ENCODE results near the gene BMP7. TPM values are rescaled to one million over a fixed set of nuclear protein-coding genes. Genes with fewer than 3 reads are reported as not detected.
A peak's percentile ranks its signal among the peaks of the same experiment; 100 is the strongest.

BMP7 gene
- total RNA-seq, 2 experiments from 2014 or later = 2.2 to 94.2 TPM

DNA sequence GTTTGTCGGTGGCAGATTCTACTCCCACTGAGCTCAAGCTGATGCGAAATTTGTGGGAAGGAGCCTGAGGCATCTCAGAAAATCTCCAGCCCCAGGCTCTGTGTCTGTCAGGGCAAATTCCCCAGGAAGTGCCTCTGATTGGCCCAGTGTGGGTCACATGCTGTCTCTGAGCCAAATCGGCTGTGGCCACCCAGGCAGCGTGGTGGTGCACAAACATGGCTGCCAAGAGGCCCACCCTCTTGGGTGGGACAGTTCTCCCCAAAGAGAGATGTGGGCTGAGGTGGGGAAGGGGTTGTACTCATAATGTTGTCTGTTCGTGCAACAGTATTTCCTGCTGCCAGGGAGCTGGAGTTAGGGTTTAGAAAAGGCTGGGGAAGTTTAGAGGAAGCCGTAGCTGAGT lies 130.6 kb downstream of the BMP7 start:
- Histone ChIP-seq H3K4me3 (ENCODE audit: low read depth, low read length, poor library complexity, severe bottlenecking) (no peak overlapping the region), H3K36me3 (ENCODE audit: insufficient read depth, low read length) (no peaks in the 10 kb centered on the region), H3K27ac (ENCODE audit: low read depth, low read length, poor library complexity, severe bottlenecking) (no peak overlapping the region), H2AFZ (ENCODE audit: low read length) (peak overlapping the region; percentile 72; the same call in 1 of the 2 replicates), H3K4me1 (ENCODE audit: insufficient read depth, low read length, poor library complexity, severe bottlenecking) (no peaks in the 10 kb centered on the region), H3K9me2 (ENCODE audit: insufficient read depth, low read length) (no peaks in the 10 kb centered on the region), H4K20me1 (ENCODE audit: insufficient read depth, low read length) (no peaks in the 10 kb centered on the region), H3K4me2 (ENCODE audit: low read length) (no peak overlapping the region), H3K79me2 (ENCODE audit: insufficient read depth, low read depth, low read length) (no peaks in the 10 kb centered on the region), H3K9me3 (ENCODE audit: low read length) (no peaks in the 10 kb centered on the region)
- CTCF ChIA-PET (ENCODE audit: unreplicated experiment) = no interaction called here
- TF ChIP-seq, protein P1, sequence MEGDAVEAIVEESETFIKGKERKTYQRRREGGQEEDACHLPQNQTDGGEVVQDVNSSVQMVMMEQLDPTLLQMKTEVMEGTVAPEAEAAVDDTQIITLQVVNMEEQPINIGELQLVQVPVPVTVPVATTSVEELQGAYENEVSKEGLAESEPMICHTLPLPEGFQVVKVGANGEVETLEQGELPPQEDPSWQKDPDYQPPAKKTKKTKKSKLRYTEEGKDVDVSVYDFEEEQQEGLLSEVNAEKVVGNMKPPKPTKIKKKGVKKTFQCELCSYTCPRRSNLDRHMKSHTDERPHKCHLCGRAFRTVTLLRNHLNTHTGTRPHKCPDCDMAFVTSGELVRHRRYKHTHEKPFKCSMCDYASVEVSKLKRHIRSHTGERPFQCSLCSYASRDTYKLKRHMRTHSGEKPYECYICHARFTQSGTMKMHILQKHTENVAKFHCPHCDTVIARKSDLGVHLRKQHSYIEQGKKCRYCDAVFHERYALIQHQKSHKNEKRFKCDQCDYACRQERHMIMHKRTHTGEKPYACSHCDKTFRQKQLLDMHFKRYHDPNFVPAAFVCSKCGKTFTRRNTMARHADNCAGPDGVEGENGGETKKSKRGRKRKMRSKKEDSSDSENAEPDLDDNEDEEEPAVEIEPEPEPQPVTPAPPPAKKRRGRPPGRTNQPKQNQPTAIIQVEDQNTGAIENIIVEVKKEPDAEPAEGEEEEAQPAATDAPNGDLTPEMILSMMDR (conservative IDR thresholded peaks at IDR 0.05; ENCODE audit: low read length) = no peak
- no peak for TF ChIP-seq EZH2phosphoT487 (IDR thresholded peaks at IDR 0.05; ENCODE audit: borderline replicate concordance, low read depth, low read length)
- POLR2A ChIA-PET = no interaction called here
- no TSS peak for BruUV-seq (replicated peaks)
- intact Hi-C loops (cut with micrococcal nuclease; ENCODE audit: unreplicated experiment) = no loop called here
- peak; percentile 16 for DNase-seq (ENCODE audit: low spot score)

DNA sequence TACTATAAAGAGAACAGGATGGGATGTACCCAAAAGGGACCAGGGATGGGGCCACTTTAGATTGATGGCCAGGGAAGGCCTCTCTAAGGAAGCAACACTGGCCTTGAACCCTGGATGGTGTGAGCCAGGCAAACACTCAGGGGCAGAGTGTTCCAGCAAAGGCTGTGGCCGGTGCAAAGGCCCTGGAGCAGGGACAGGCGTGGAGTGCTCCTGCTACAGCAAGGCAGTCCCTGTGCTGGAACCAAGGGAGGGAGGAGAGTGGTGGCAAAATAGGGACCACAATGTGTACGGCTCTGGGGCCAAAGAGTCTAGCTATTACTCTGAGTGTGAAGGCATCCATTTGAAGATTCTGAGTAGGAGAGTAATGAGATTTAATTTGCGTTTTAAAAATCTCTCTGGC lies 131.6 kb downstream of the BMP7 start:
- no peak for TF ChIP-seq EZH2phosphoT487 (IDR thresholded peaks at IDR 0.05; ENCODE audit: borderline replicate concordance, low read depth, low read length)
- TF ChIP-seq, protein P1 (conservative IDR thresholded peaks at IDR 0.05; ENCODE audit: low read length) = no peak
- no peak overlapping the region for H3K27ac ChIP-seq (ENCODE audit: low read depth, low read length, poor library complexity, severe bottlenecking)
- no peaks in the 10 kb centered on the region for H3K36me3 ChIP-seq (ENCODE audit: insufficient read depth, low read length)
- CTCF ChIA-PET (ENCODE audit: unreplicated experiment) = no interaction called here
- no peaks in the 10 kb centered on the region for H3K4me1 ChIP-seq (ENCODE audit: insufficient read depth, low read length, poor library complexity, severe bottlenecking)
- no peak overlapping the region for H2AFZ ChIP-seq (ENCODE audit: low read length)
- no peaks in the 10 kb centered on the region for H4K20me1 ChIP-seq (ENCODE audit: insufficient read depth, low read length)
- H3K4me3 ChIP-seq (ENCODE audit: low read depth, low read length, poor library complexity, severe bottlenecking) = no peak overlapping the region
- BruUV-seq (replicated peaks) = no TSS peak
- H3K79me2 ChIP-seq (ENCODE audit: insufficient read depth, low read depth, low read length) = no peaks in the 10 kb centered on the region
- intact Hi-C loops (cut with micrococcal nuclease; ENCODE audit: unreplicated experiment) = no loop called here
- no peaks in the 10 kb centered on the region for H3K9me3 ChIP-seq (ENCODE audit: low read length)
- no peak for DNase-seq (ENCODE audit: low spot score)
- H3K4me2 ChIP-seq (ENCODE audit: low read length) = no peak overlapping the region
- no peaks in the 10 kb centered on the region for H3K9me2 ChIP-seq (ENCODE audit: insufficient read depth, low read length)
- POLR2A ChIA-PET = no interaction called here

DNA sequence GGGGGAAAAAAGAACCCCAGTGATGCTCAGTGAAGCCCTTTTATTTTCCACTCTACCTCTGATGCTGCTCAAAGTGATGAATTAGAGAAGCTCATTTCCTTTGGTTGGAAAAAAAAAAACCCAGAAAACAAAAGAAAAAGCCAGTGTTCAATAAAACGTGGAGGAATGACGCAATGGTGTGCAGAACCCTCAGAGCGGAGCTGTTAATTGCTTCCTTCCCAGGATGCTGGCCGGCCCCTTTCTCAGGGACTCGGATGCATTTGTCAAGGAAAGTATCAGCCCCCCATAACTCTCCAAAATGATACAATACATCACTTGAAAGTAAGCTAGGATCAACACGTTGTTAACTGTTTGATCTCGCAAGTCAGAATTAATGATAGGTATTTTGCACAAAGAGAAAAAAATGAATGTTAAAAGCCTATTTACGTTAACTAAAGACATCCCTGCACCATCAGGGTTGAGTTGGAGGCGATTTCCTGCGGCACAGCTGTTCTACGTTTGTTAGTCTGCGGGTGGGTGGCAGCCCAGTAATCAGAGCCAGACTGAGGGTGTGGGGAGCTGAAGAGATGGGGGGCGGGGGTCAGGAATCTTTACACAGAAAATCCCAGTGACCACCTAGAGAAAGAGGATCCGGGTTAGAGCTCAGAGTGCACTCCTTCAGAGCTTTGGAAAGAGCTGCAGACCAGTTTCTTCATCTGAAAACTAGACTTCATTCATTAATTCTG lies 132.4 kb downstream of the BMP7 start:
- TF ChIP-seq EZH2phosphoT487 (IDR thresholded peaks at IDR 0.05; ENCODE audit: borderline replicate concordance, low read depth, low read length) = no peak
- TF ChIP-seq, protein P1 (conservative IDR thresholded peaks at IDR 0.05; ENCODE audit: low read length) = no peak
- no peaks in the 10 kb centered on the region for H3K9me2 ChIP-seq (ENCODE audit: insufficient read depth, low read length)
- intact Hi-C loops (cut with micrococcal nuclease; ENCODE audit: unreplicated experiment) = no loop called here
- no TSS peak for BruUV-seq (replicated peaks)
- no peak for DNase-seq (ENCODE audit: low spot score)
- no peaks in the 10 kb centered on the region for H3K36me3 ChIP-seq (ENCODE audit: insufficient read depth, low read length)
- no peaks in the 10 kb centered on the region for H3K79me2 ChIP-seq (ENCODE audit: insufficient read depth, low read depth, low read length)
- no peaks in the 10 kb centered on the region for H3K4me1 ChIP-seq (ENCODE audit: insufficient read depth, low read length, poor library complexity, severe bottlenecking)
- H2AFZ ChIP-seq (ENCODE audit: low read length) = no peak overlapping the region
- no peak overlapping the region for H3K4me3 ChIP-seq (ENCODE audit: low read depth, low read length, poor library complexity, severe bottlenecking)
- H4K20me1 ChIP-seq (ENCODE audit: insufficient read depth, low read length) = no peaks in the 10 kb centered on the region
- no peak overlapping the region for H3K27ac ChIP-seq (ENCODE audit: low read depth, low read length, poor library complexity, severe bottlenecking)
- no peaks in the 10 kb centered on the region for H3K9me3 ChIP-seq (ENCODE audit: low read length)
- ChIA-PET POLR2A (no interaction called here), CTCF (ENCODE audit: unreplicated experiment) (no interaction called here)
- H3K4me2 ChIP-seq (ENCODE audit: low read length) = no peak overlapping the region

Data from OCI-LY7 (cell line).